ENCODE data around the gene ANKFN1. TPM values are rescaled to one million over a fixed set of nuclear protein-coding genes. Genes with fewer than 3 reads are reported as not detected.

The ANKFN1 gene
- total and polyA plus RNA-seq, 3 donors from 2014 or later, result 3.7 to 11.4 (median 5.1) TPM

DNA sequence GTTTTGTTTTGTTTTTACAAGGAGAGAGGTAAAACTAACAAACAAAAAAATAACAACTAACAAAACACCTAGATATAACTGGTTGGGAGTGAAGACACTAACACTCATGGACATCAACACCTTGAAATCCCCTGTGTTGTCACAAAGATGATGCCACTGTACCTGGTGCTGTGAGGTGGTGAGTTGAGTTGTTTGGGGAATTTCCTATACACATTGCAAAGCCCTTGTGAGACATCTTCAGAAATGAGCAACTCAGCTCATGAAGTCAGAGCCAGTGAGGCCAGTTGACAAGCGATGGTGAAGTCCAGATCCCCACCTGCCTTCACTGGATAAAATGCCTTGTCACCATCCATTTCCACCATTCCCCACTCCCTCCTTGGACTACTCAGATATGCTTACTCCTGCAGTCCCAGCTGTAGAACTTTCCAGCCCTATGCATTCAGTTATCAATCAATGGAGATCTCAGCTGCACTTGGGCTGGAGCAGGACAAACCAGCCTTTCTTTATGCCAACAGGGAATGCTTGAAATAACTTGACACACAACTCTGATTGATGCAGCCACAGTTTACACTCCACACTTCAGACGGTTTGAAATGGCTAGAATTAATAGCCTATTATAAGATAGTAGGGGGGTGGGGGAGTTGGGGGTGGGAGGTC lies 22.2 kb downstream of the ANKFN1 start:
- Histone ChIP-seq H3K27ac (no peak overlapping the region), H3K36me3 (ENCODE audit: low read depth, missing control alignments) (no peaks in the 10 kb centered on the region), H3K4me3 (no peak overlapping the region), H3K9me3 (no peaks in the 10 kb centered on the region), H3K4me1 (no peaks in the 10 kb centered on the region), H3K27me3 (no peaks in the 10 kb centered on the region)
- WGBS, 2 donors, result 54 to 59% methylated on average over 2 of the region's 2 CpGs
- TF ChIP-seq CTCF (IDR thresholded peaks at IDR 0.05), result no peak
- no peak for TF ChIP-seq POLR2A (IDR thresholded peaks at IDR 0.05)
- intact Hi-C loops (cut with DNase I; ENCODE audit: low total_unique reads), result no loop called here
- no peak for DNase-seq

DNA sequence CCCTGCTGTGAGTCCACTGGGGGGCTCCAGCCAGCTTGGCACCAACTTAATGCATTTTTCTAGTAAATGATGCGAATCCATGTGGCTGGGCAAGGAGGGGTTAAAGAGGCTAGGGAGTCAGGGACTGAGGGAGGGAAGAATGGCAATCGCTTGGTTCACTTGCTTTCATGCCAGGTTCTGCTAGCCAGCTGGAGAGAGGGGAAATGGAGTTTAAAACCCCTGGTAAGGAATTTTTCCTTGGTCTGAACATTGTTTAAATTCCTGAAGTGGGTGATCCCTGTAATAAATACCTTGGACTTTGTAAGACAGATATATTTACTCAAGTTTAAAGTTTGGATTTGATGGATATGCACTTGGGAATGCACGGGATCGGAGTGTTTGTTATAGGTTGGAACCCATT lies 22.8 kb downstream of the ANKFN1 start:
- TF ChIP-seq POLR2A (IDR thresholded peaks at IDR 0.05), result no peak
- no peak for TF ChIP-seq CTCF (IDR thresholded peaks at IDR 0.05)

DNA sequence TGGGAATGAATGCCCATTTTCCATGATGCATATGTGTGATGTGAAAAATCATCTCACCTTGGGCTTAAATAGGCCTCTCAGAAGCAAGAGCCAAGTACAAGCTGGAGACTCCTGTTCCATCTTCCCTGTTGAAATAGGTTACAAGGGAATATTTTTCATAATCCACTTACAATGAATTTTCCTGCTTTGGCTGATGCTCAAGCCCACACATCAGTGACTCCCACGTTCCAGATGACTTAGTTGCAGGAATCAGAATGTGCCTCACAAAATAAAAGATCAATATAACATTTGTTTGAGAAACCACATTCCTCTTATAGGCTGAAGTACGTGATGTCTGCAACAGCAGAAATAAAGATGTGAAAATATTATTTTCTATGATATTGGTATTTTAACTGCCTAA lies 24.1 kb downstream of the ANKFN1 start:
- H3K4me1 ChIP-seq, result no peaks in the 10 kb centered on the region
- H3K27ac ChIP-seq, result no peak overlapping the region
- DNase-seq, result no peak
- H3K4me3 ChIP-seq, result no peak overlapping the region
- no peaks in the 10 kb centered on the region for H3K9me3 ChIP-seq
- H3K27me3 ChIP-seq, result no peaks in the 10 kb centered on the region
- 72 to 74% methylated on average over 2 of the region's 2 CpGs for WGBS, 2 donors
- intact Hi-C loops (cut with DNase I; ENCODE audit: low total_unique reads), result no loop called here
- TF ChIP-seq CTCF (IDR thresholded peaks at IDR 0.05), result no peak
- TF ChIP-seq POLR2A (IDR thresholded peaks at IDR 0.05), result no peak
- H3K36me3 ChIP-seq (ENCODE audit: low read depth, missing control alignments), result no peaks in the 10 kb centered on the region

More for the DNA sequence above, 22.8 kb downstream of the ANKFN1 start:
- Histone ChIP-seq H3K27ac (no peak overlapping the region), H3K9me3 (no peaks in the 10 kb centered on the region), H3K4me3 (no peak overlapping the region), H3K4me1 (no peaks in the 10 kb centered on the region), H3K27me3 (no peaks in the 10 kb centered on the region), H3K36me3 (ENCODE audit: low read depth, missing control alignments) (no peaks in the 10 kb centered on the region)
- intact Hi-C loops (cut with DNase I; ENCODE audit: low total_unique reads), result no loop called here
- 56 to 59% methylated on average over 4 of the region's 4 CpGs for WGBS, 2 donors
- DNase-seq, result no peak

DNA sequence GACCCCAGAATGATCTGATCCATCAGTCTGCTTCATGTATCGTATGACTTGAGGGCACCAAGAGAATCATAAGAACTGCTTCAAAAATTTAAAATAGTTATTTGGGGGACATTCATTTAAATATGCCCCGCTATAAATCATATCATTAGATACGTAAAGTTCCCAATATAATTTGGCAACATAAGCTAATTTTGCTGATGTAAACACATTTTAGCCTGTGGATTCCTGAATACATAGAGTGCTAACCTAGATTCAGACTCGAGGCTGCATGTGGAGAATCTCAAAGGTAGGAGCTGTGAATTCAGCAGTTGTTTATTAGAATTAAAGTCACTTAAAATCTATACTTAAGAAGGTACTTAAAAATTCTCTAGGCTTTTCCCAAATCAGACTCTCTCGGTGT lies 24.9 kb downstream of the ANKFN1 start:
- Histone ChIP-seq H3K9me3 (no peaks in the 10 kb centered on the region), H3K27ac (no peak overlapping the region), H3K4me1 (no peaks in the 10 kb centered on the region), H3K27me3 (no peaks in the 10 kb centered on the region), H3K4me3 (no peak overlapping the region), H3K36me3 (ENCODE audit: low read depth, missing control alignments) (no peaks in the 10 kb centered on the region)
- DNase-seq, result no peak
- intact Hi-C loops (cut with DNase I; ENCODE audit: low total_unique reads), result no loop called here
- 89 to 91% methylated on average over 5 of the region's 5 CpGs for WGBS, 2 donors
- TF ChIP-seq POLR2A (IDR thresholded peaks at IDR 0.05) (no peak), CTCF (IDR thresholded peaks at IDR 0.05) (no peak)

GRCh38 chr17:56182081-56182480 lies 28.8 kb downstream of the ANKFN1 start:
- H3K36me3 ChIP-seq (ENCODE audit: low read depth, missing control alignments), result no peaks in the 10 kb centered on the region
- 59 to 69% methylated on average over 1 of the region's 1 CpG for WGBS, 2 donors
- intact Hi-C loops (cut with DNase I; ENCODE audit: low total_unique reads), result no loop called here

More at GRCh38 chr17:56182081-56182480, 28.8 kb downstream of the ANKFN1 start:
- no peak for DNase-seq
- no peaks in the 10 kb centered on the region for H3K4me1 ChIP-seq
- H3K27me3 ChIP-seq, result no peaks in the 10 kb centered on the region
- H3K4me3 ChIP-seq, result no peak overlapping the region
- H3K9me3 ChIP-seq, result no peaks in the 10 kb centered on the region
- TF ChIP-seq POLR2A (IDR thresholded peaks at IDR 0.05) (no peak), CTCF (IDR thresholded peaks at IDR 0.05) (no peak)
- no peak overlapping the region for H3K27ac ChIP-seq
